A549 treated with Mapracorat at 1 μM for 4 hours (cell line): ENCODE measurements around the gene ANKRD66. TPM values are rescaled to one million over a fixed set of nuclear protein-coding genes. Genes with fewer than 3 reads are reported as not detected.

Source experiments
- total RNA-seq: library from RNA; stranded (reverse); fragments of 200-300 nt; extraction: Qiagen RNA extraction; gene quantifications from 5 replicates; pipeline ENCODE4 v1.2.3, GENCODE V29; 2022

Gene ANKRD66
- total RNA-seq, result not detected in 5 replicates

DNA sequence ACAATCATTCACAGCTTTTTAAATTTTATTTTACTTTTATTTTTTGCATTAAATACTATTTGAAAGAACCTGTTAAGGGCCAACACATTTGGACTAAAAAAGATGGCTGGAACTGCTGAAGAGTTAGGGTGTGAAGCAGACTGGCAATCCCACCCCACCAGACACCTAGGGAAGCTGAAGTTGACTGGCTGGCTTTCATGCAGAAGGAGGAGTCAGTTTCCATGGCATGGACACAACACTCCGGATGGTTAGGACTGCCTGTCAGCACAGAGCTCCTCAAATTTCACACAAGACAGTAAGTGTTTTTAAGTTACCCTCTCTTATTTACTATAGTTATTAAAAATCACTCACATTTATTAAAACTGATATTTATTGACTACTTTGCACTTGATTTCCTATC, at the start of gene ANKRD66:
TSS of gene ANKRD66 (plus strand) at position 238 of the 400 bp plus-strand sequence. CDS start 5,016 bp downstream, outside the sequence.

DNA sequence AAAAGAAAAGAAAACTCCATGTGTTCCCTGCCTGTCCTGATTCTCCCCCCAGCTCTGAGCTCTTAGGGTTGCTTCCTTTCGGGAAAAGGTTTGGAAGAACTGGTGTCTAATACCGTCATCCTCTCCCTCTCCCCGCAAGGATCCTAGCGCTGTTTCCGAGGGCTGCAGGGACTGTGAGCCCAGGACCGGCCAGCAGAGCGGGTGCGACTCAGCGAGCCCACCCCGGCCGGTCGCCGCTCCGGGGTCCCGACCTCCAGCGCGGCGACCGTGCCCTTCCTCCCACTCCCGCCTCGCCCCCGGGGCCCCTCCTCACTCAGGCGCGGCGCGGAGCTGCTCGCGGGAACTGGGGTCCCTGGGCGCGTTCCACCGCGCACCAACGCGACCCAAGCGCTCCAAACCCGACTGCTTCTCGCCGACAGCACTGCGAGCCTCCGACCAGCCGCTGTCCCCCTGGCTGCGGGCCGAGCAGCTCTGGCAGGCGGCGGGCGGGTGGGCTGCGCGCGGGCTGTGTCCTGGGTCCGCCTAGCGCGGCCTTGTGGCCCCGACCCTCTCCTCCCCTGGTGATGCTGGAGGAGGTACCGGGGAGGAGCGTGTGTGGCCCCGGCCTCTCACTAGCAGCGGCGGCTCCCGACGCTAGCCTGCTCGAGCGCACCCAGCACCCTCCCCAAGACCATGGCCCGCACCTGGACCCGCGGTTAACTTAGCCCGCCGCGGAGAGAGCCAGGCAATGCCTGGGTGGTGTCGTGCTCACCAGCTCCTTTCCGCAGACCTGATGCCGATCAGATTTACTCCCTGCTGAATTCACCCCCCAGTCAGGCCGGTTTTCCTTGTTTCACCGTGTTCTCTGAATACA, 11.6 kb upstream of the ANKRD66 start, which contains the start of gene PLA2G7:
TSS of gene PLA2G7 (minus strand) at position 509 of the 853 bp plus-strand sequence. CDS start 12,484 bp downstream, outside the sequence.

DNA sequence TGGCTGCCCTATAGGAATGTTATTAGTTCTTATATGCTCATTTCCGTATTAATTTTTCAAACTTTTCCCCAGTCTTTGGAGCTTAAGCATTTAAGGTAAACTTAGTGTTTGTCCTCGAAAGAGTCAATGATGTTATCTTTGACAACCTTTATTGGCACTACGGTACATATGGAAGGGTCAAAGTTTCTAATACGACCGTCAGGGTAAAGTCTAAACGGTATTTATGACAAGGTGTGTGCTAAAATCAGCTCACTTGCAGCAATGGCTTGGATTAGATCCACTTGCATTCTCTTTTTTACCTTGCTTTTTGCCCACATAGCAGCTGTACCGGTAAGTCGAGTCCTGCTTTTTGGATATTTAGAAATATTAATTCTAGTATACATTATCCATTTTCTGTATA, 46.4 kb downstream of the ANKRD66 start, which contains the start of gene MEP1A:
TSS of gene MEP1A (plus strand) at position 252 of the 400 bp plus-strand sequence. CDS start at position 262, 10 bp downstream.

Other genes with a start within 250 kb of the ANKRD66 start
- 0.20 TPM in 1 of 5 replicates, not detected in the others for gene CYP39A1, start 94.1 kb upstream of the ANKRD66 start, total RNA-seq
- gene SLC25A27, start 94.0 kb upstream of the ANKRD66 start, total RNA-seq, result 0.23 to 0.83 TPM (median 0.53 TPM) in 5 replicates
- not detected in 5 replicates for gene TDRD6, start 59.0 kb upstream of the ANKRD66 start, total RNA-seq
- gene PLA2G7, start 11.6 kb upstream of the ANKRD66 start, total RNA-seq, result not detected in 5 replicates
- not detected in 5 replicates for gene MEP1A, start 46.5 kb downstream of the ANKRD66 start, total RNA-seq
- gene ADGRF5, start 175.0 kb downstream of the ANKRD66 start, total RNA-seq, result not detected in 5 replicates